Colonic mucosa (tissue), 4 donors: ENCODE results near the gene ITGB4. TPM values are rescaled to one million over a fixed set of nuclear protein-coding genes. Genes with fewer than 3 reads are reported as not detected.

Experiments
- DNase-seq: peaks from one replicate; pipeline ENCODE4 v3.0.0-alpha.2; 2020
- H3K27ac ChIP-seq: fragments of 200-600 bp; one replicate; pipeline ENCODE4 v1.8.0; 2021
- H3K27me3 ChIP-seq: fragments of 200-600 bp; one replicate; pipeline ENCODE4 v1.8.0; 2021
- H3K36me3 ChIP-seq: fragments of 200-600 bp; one replicate; pipeline ENCODE4 v1.8.0; 2021
- H3K4me1 ChIP-seq: fragments of 200-600 bp; one replicate; pipeline ENCODE4 v1.8.0; 2021; ENCODE audit warnings: mild to moderate bottlenecking
- H3K4me3 ChIP-seq: fragments of 200-600 bp; one replicate; pipeline ENCODE4 v1.8.0; 2021
- H3K9ac ChIP-seq, 2 donors: one replicate each; pipeline ENCODE4 v1.7.0; 2013; ENCODE audit warnings: control low read depth in 2 of 2, low read depth in 2 of 2, low read length in 2 of 2
- H3K9me3 ChIP-seq: fragments of 200-600 bp; one replicate; pipeline ENCODE4 v1.8.0; 2021
- CTCF ChIP-seq: fragments of 200-600 bp; IDR thresholded peaks from one replicate; pipeline ENCODE4 v1.8.0; 2022; ENCODE audit warnings: antibody characterized with exemption, mild to moderate bottlenecking
- intact Hi-C: fragments of 100-400 bp; cut with DNase I; formaldehyde crosslinking; loops from one replicate; pipeline ENCODE4 v1.14.1; 2022
- total RNA-seq, 2 donors: library from RNA; stranded (reverse); fragmentation: NEBNext Ultra II Directional in 1 of 2; extraction: Animal tissue kit (Norgen Biotek cat#: 25700) in 1 of 2; gene quantifications; one replicate each; pipeline ENCODE4 v1.2.1, GENCODE V29; 2021
- donor health status: healthy.
- donor health status: DM: no; HTN: no; CAD: no.
- donor health status: DM: no; HTN: no; CAD: no.

The ITGB4 gene
- total RNA-seq, 2 donors from 2014 or later: 267 to 272 TPM

- no peak for TF ChIP-seq CTCF
- intact Hi-C loops: no loop called here
- no peaks in the 10 kb centered on the region for H3K27me3 ChIP-seq
- no peak overlapping the region for H3K4me3 ChIP-seq
- peaks cover 12% of the 10 kb centered on the region for H3K36me3 ChIP-seq
- H3K4me1 ChIP-seq: no peaks in the 10 kb centered on the region
- H3K27ac ChIP-seq: no peak overlapping the region
- DNase-seq: no peak
- H3K9ac ChIP-seq: no peak overlapping the region
- H3K9me3 ChIP-seq: no peaks in the 10 kb centered on the region
Measured at GRCh38 chr17:75704963-75705875, 16.0 kb upstream of the ITGB4 start.

GRCh38 chr17:75706042-75706728, 15.1 kb upstream of the ITGB4 start:
- no peak overlapping the region for H3K9ac ChIP-seq
- intact Hi-C loops: no loop called here
- peaks cover 12% of the 10 kb centered on the region for H3K36me3 ChIP-seq
- no peak overlapping the region for H3K4me3 ChIP-seq
- no peaks in the 10 kb centered on the region for H3K9me3 ChIP-seq
- no peak overlapping the region for H3K27ac ChIP-seq
- no peaks in the 10 kb centered on the region for H3K4me1 ChIP-seq
- no peak for DNase-seq
- no peak for TF ChIP-seq CTCF
- H3K27me3 ChIP-seq: no peaks in the 10 kb centered on the region

- TF ChIP-seq CTCF: no peak
- Histone ChIP-seq H3K9me3 (no peaks in the 10 kb centered on the region), H3K27ac (no peak overlapping the region), H3K4me1 (no peaks in the 10 kb centered on the region), H3K9ac (no peak overlapping the region), H3K36me3 (peaks cover 12% of the 10 kb centered on the region), H3K4me3 (no peak overlapping the region), H3K27me3 (no peaks in the 10 kb centered on the region)
- DNase-seq: no peak
- intact Hi-C loops: no loop called here
Measured at GRCh38 chr17:75707079-75707571, 14.1 kb upstream of the ITGB4 start.

- no peak for DNase-seq
- no peak overlapping the region for H3K9ac ChIP-seq
- H3K27ac ChIP-seq: no peak overlapping the region
- H3K4me1 ChIP-seq: no peaks in the 10 kb centered on the region
- no peak overlapping the region for H3K4me3 ChIP-seq
- no peak for TF ChIP-seq CTCF
- H3K27me3 ChIP-seq: no peaks in the 10 kb centered on the region
- intact Hi-C loops: no loop called here
- H3K36me3 ChIP-seq: no peaks in the 10 kb centered on the region
- no peaks in the 10 kb centered on the region for H3K9me3 ChIP-seq
Measured at GRCh38 chr17:75712446-75712845, 8.8 kb upstream of the ITGB4 start.

GRCh38 chr17:75719732-75720131, 1.5 kb upstream of the ITGB4 start:
- no peaks in the 10 kb centered on the region for H3K27me3 ChIP-seq
- no peak overlapping the region for H3K4me3 ChIP-seq
- no peak overlapping the region for H3K9ac ChIP-seq
- no peaks in the 10 kb centered on the region for H3K36me3 ChIP-seq
- no peaks in the 10 kb centered on the region for H3K9me3 ChIP-seq
- DNase-seq: no peak
- TF ChIP-seq CTCF: no peak
- H3K27ac ChIP-seq: no peak overlapping the region
- peaks cover 8% of the 10 kb centered on the region for H3K4me1 ChIP-seq
- intact Hi-C loops: no loop called here
